Activated CD4-positive, alpha-beta T cell treated with anti-CD3 and anti-CD28 coated beads, Interleukin-2, amount 10 ng/mL, durations not matched to agents 24 days and 14 days (primary cell): ENCODE measurements around the gene COL18A1. TPM values are rescaled to one million over a fixed set of nuclear protein-coding genes. Genes with fewer than 3 reads are reported as not detected.
A peak's percentile ranks its signal among the peaks of the same experiment; 100 is the strongest.

ENCODE experiments used
- DNase-seq: peaks from one replicate; pipeline ENCODE4 v3.0.0; 2022
- H3K27ac Mint-ChIP-seq: one replicate; pipeline ENCODE4 v1.8.0; 2022; ENCODE audit warnings: mild to moderate bottlenecking, mixed read lengths
- H3K27me3 Mint-ChIP-seq: one replicate; pipeline ENCODE4 v1.8.0; 2022; ENCODE audit warnings: mixed read lengths
- H3K36me3 Mint-ChIP-seq: one replicate; pipeline ENCODE4 v1.8.0; 2022; ENCODE audit warnings: low read depth, mild to moderate bottlenecking, mixed read lengths
- H3K4me1 Mint-ChIP-seq: one replicate; pipeline ENCODE4 v1.8.0; 2021; ENCODE audit warnings: mixed read lengths
- H3K4me3 Mint-ChIP-seq: one replicate; pipeline ENCODE4 v1.8.0; 2022; ENCODE audit warnings: mild to moderate bottlenecking, moderate library complexity, mixed read lengths
- H3K9me3 Mint-ChIP-seq: one replicate; pipeline ENCODE4 v1.8.0; 2021; ENCODE audit warnings: mixed read lengths
- intact Hi-C: fragments of 100-400 bp; cut with micrococcal nuclease; formaldehyde crosslinking; loops from one replicate; pipeline ENCODE4 v1.15.1; 2023
- total RNA-seq: library from RNA; stranded (reverse); gene quantifications from 2 replicates; pipeline ENCODE4 v1.2.3, GENCODE V29; 2022

The COL18A1 gene
- total RNA-seq, 1 donor from 2014 or later: 3.2 TPM

- Mint-ChIP-seq H3K4me3 (peak overlapping the region; percentile 9), H3K4me1 (peaks cover 15% of the 10 kb centered on the region), H3K36me3 (no peaks in the 10 kb centered on the region), H3K27ac (no peak overlapping the region), H3K9me3 (no peaks in the 10 kb centered on the region), H3K27me3 (no peaks in the 10 kb centered on the region)
- intact Hi-C loops: no loop called here
- no peak for DNase-seq
These were observed 66.7 kb downstream of the COL18A1 start for GRCh38 chr21:45471525-45472221.

- no peak for DNase-seq
- H3K27me3 Mint-ChIP-seq: no peaks in the 10 kb centered on the region
- H3K36me3 Mint-ChIP-seq: no peaks in the 10 kb centered on the region
- no peak overlapping the region for H3K27ac Mint-ChIP-seq
- H3K9me3 Mint-ChIP-seq: no peaks in the 10 kb centered on the region
- intact Hi-C loops: no loop called here
- no peak overlapping the region for H3K4me3 Mint-ChIP-seq
- peaks cover 15% of the 10 kb centered on the region for H3K4me1 Mint-ChIP-seq
These were observed 67.7 kb downstream of the COL18A1 start for GRCh38 chr21:45472445-45473365.

DNA sequence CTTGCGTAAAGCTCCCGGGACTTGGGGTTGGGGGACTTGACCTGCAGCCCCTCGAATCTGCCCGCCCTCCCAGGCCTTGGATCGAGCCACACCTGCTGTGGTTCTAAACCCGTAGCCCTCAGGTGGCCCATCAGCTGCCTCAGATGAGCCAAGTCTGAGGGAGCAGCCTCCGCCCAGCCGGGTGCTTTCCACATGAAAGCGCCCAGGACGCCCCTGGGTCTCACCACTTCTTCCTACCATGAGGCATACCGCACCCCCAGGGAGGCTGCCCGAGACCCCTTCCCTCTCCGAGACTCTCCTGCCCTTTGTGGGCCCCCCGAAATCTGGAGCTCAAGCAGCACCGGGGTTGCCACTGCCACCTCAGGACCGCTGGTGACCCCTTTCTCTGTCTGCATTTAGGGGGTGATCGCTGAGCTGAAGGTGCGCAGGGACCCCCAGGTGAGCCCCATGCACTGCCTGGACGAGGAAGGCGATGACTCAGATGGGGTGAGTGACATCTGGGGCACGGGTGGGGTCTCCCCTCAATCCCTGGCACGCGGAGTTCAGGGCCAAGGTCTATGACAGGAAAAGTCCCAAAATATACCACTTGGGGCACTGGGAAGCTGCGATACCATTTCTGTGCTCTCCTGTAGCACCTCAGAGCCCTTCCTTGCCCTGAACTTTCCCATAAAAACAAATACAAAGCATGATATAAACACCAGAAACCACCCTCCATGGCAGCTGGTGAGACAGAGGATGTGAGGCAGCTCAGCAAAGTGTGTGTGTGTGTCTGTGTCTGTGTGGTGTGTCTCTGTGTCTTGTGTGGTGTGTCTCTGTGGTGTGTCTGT lies 68.7 kb downstream of the COL18A1 start:
- peak overlapping the region; percentile 13 for H3K27ac Mint-ChIP-seq
- peaks cover 23% of the 10 kb centered on the region for H3K4me1 Mint-ChIP-seq
- no peaks in the 10 kb centered on the region for H3K36me3 Mint-ChIP-seq
- H3K27me3 Mint-ChIP-seq: no peaks in the 10 kb centered on the region
- no peaks in the 10 kb centered on the region for H3K9me3 Mint-ChIP-seq
- DNase-seq: no peak
- no peak overlapping the region for H3K4me3 Mint-ChIP-seq
- intact Hi-C loops: no loop called here

DNA sequence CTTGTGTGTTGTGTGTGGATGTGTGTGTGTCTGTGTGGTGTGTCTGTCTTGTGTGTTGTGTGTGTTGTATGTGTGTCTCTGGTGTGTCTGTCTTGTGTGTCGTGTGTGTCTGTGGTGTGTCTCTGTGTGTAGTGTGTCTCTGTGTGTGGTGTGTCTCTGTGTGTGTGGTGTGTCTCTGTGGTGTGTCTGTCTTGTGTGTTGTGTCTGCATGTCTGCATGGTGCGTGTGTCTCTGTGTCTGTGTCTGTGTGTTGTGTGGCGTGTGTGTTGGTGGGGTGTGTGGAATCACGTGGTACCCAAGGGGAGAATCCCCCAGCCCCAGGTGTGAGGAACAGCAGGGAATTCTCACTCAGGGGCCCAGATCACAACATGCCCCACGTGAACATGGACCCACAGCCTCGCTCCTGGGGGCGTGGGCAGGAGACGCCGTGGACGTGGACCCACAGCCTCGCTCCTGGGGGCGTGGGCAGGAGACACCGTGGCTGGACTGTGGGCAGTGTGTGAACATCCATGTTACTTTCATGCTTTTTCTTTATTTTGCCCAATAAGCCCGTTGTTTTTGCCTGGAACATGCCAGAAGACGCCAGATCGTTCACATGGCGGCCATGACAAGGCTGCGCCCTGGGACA lies 69.5 kb downstream of the COL18A1 start:
- intact Hi-C loops: no loop called here
- Mint-ChIP-seq H3K4me1 (peaks cover 30% of the 10 kb centered on the region), H3K27me3 (no peaks in the 10 kb centered on the region), H3K9me3 (no peaks in the 10 kb centered on the region), H3K27ac (peak overlapping the region; percentile 13), H3K4me3 (no peak overlapping the region), H3K36me3 (no peaks in the 10 kb centered on the region)
- no peak for DNase-seq

DNA sequence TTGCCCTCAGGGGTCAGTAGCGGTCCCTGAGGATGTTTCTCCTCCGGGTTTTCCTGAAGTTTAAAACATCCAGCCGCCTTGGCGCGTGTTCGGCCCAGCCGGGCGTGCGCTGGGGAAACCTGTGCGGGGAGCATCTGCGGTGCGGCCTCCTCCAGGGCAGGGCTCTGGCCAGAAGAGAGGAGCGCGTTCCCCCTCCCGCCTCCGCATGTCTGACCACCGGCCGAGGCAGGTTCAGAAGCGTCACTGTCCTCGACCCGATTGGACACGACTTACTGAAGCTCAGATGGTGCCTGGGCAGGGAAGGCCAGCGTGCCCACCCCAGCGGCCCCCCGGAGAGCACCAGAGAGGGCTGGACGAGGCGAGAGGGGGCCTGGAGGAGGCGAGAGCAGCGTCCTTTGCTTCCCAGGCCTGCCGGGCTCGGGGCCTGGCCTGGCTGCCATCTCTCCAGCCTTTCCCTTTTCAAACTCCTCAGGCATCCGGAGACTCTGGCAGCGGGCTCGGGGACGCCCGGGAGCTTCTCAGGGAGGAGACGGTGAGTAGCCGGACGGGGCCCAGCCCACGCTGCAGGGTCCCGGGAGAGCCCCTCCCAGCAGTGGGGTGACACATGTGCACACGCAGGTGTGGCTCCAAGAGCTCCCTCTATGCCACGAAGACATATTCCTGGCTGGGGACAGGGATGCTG lies 70.2 kb downstream of the COL18A1 start:
- H3K4me1 Mint-ChIP-seq: peaks cover 29% of the 10 kb centered on the region

GRCh38 chr21:45475797-45476570 lies 71.0 kb downstream of the COL18A1 start:
- Mint-ChIP-seq H3K36me3 (no peaks in the 10 kb centered on the region), H3K4me1 (peaks cover 24% of the 10 kb centered on the region), H3K27me3 (no peaks in the 10 kb centered on the region), H3K4me3 (no peak overlapping the region), H3K27ac (no peak overlapping the region), H3K9me3 (no peaks in the 10 kb centered on the region)
- DNase-seq: no peak
- intact Hi-C loops: loop anchor here (5.0 kb wide), 1 partner anchor 76 kb away; no protein-coding TSS in a partner anchor

More for the DNA sequence above, 70.2 kb downstream of the COL18A1 start:
- Mint-ChIP-seq H3K27ac (no peak overlapping the region), H3K9me3 (no peaks in the 10 kb centered on the region), H3K36me3 (no peaks in the 10 kb centered on the region), H3K4me3 (no peak overlapping the region), H3K27me3 (no peaks in the 10 kb centered on the region)
- no peak for DNase-seq
- intact Hi-C loops: loop anchor here (5.0 kb wide), 1 partner anchor 77 kb away; no protein-coding TSS in a partner anchor

DNA sequence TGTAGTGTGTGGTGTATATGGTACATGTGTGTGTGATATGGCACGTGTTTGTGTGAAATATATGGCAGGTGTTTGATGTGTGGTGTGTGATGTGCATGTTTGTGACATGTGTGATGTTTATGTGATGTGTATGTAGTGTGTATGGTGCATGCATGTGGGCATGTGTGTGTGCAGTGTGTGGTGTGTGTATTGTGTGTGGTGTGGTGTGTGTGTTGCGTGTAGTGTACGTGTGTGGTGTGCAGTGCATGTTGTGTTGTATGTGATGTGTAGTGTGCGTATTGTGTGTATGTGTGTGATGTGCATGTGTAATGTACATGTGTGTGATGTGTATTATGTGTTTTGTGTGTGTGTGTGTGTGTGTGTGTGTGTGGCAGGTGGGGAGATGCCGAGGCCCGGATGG lies 71.6 kb downstream of the COL18A1 start:
- no peaks in the 10 kb centered on the region for H3K9me3 Mint-ChIP-seq
- no peak for DNase-seq
- peaks cover 22% of the 10 kb centered on the region for H3K4me1 Mint-ChIP-seq
- H3K36me3 Mint-ChIP-seq: no peaks in the 10 kb centered on the region
- peak overlapping the region; percentile 1 for H3K27ac Mint-ChIP-seq
- peak overlapping the region; percentile 7 for H3K4me3 Mint-ChIP-seq
- no peaks in the 10 kb centered on the region for H3K27me3 Mint-ChIP-seq
- intact Hi-C loops: loop anchor here (5.0 kb wide), 1 partner anchor 76 kb away; no protein-coding TSS in a partner anchor

DNA sequence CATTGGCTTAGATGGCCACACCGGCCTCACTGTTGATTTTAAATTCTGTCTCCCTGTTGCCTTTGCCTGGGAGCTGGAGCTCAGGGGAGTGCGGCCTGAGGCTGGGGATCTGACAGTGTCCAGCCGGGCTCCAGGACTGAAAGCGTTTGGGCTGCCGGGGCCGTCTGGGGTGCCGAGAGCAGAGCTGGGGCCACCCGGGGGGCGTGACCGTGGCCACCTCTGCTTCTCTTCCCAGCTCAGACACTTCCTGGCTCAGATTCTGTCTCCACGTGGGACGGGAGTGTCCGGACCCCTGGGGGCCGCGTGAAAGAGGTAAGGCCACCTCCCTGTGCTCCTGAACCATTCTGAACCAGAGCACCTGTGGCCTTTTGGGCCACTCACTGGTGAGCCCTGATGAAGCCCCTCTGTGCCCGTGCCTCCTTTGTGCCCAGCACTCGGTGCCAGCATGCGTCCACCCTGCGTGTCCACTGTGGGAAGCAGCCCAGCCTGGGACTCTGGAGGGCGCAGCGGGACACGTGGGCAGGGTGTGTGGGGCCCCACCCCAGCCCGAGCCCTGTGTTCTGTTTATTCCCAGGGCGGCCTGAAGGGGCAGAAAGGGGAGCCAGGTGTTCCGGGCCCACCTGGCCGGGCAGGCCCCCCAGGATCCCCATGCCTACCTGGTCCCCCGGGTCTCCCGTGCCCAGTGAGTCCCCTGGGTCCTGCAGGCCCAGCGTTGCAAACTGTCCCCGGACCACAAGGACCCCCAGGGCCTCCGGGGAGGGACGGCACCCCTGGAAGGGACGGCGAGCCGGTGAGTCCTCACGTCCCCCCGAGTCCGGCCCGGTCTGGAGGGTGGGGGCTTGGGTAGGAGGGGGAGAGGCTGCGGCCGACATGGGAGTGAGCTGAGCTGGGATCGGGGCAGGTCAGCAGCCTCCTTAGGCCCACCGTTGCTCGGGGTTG lies 72.5 kb downstream of the COL18A1 start:
- intact Hi-C loops: loop anchor here (1.0 to 5.0 kb wide), 3 partner anchors 75 to 343 kb away; no protein-coding TSS in a partner anchor
- Mint-ChIP-seq H3K27me3 (no peaks in the 10 kb centered on the region), H3K36me3 (no peaks in the 10 kb centered on the region), H3K9me3 (no peaks in the 10 kb centered on the region), H3K4me1 (peaks cover 22% of the 10 kb centered on the region), H3K27ac (peak overlapping the region; percentile 98), H3K4me3 (peak overlapping the region; percentile 82)
- DNase-seq: no peak

DNA sequence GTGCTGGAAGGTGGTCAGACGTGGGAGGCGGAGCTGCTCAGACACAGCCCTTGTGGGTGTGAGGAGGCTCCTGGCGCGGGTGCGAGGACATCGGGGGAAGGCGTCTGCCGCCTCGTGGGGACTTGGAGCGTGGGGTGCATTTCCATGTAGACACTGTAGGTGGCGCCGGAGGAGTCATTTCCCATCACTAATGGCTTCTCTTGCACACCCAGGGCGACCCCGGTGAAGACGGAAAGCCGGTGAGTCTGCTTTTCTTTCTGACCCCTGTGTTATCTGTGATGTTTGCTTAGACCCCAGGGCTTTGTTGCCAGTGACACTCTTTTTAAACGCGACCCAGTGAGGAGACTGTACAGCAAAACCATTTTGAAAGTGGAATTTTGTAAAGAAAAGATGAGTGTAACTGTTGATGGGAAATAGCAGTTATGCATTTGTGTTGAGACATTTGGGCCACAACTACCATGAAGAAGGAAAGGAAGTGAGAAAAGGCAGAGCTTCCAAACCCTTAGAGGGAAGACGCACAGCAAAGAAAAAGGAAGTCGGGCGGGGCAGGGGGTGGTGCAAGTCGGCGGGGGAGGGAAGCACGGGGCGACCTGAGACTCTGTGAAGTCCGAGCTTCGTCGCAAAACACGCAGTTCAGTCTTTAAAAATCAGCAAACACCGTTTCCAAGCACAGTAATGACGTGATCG lies 73.3 kb downstream of the COL18A1 start:
- DNase-seq: peak; percentile 93
- Mint-ChIP-seq H3K27me3 (no peaks in the 10 kb centered on the region), H3K4me3 (peak overlapping the region; percentile 82), H3K27ac (peak overlapping the region; percentile 98), H3K36me3 (no peaks in the 10 kb centered on the region), H3K9me3 (no peaks in the 10 kb centered on the region), H3K4me1 (peaks cover 24% of the 10 kb centered on the region)
- intact Hi-C loops: loop anchor here (1.0 to 5.0 kb wide), 3 partner anchors 74 to 342 kb away; no protein-coding TSS in a partner anchor

DNA sequence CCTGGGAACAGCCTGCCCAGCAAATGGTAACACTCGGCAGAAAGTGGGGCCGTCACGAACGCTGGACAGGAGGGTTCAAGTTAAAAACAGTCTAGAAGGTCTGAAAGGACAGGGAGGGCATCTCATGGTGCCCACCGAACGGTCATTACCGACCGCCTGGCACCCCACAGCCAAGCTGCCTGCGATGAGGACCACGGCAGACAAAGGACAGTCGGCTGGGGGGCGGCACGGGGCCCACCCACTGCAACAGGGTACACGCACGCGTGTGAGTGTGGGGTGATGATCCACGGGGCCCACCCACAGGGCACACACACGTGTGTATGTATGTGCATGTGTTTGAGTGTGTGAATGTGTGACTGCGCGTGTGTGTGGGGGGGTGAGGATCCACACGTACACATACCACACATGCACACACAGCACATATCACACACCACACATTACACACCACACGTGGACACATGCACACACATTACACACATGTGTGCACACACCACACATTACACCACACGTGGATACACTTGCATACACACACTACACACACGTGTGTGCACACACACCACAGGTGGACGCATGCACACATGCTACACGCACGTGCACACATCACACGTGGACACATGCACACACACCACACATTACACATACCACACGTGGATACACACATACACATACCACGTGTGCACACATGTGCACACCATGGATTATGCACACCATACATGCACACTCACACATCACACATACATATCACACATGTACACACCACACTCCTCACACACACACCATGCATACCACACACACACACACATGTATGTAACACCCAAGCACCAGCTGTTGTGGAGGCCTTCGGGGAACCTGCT lies 74.1 kb downstream of the COL18A1 start:
- Mint-ChIP-seq H3K27me3 (no peaks in the 10 kb centered on the region), H3K4me1 (peaks cover 29% of the 10 kb centered on the region), H3K27ac (peak overlapping the region; percentile 98), H3K36me3 (no peaks in the 10 kb centered on the region), H3K4me3 (peak overlapping the region; percentile 82), H3K9me3 (no peaks in the 10 kb centered on the region)
- DNase-seq: no peak
- intact Hi-C loops: loop anchor here (1.0 to 5.0 kb wide), 3 partner anchors 73 to 341 kb away; no protein-coding TSS in a partner anchor
